Stimulated activated naive CD8-positive, alpha-beta T cell treated with anti-CD3 and anti-CD28 coated beads, Interleukin-15, amount 100 ng/mL, for 72 hours (primary cell): Measurements from ENCODE around the gene TLDC2.
"Not testable (repeated sequence)": the region's sequence is repeated elsewhere in the genome, so short reads cannot be mapped to it uniquely, and the experiment has no call there.

Experiments used
- ATAC-seq: fragments of 150-1000 bp; cut with Tn5 transposase; 2 replicates; pipeline ENCODE4 v1.10.0; 2021; ENCODE audit warnings: mild to moderate bottlenecking, moderate library complexity
- DNase-seq, 2 donors: peaks; one replicate each; pipeline ENCODE4 v3.0.0; 2021 to 2022
- H3K27ac Mint-ChIP-seq, 2 donors: one replicate each; pipeline ENCODE4 v1.8.0; 2022; ENCODE audit warnings: mild to moderate bottlenecking in 2 of 2, mixed read lengths in 2 of 2, moderate library complexity in 2 of 2
- H3K27me3 Mint-ChIP-seq: one replicate; pipeline ENCODE4 v1.8.0; 2022; ENCODE audit warnings: mixed read lengths
- H3K4me1 Mint-ChIP-seq: one replicate; pipeline ENCODE4 v1.8.0; 2022; ENCODE audit warnings: mild to moderate bottlenecking, mixed read lengths
- H3K4me3 Mint-ChIP-seq, 2 donors: one replicate each; pipeline ENCODE4 v1.8.0; 2022; ENCODE audit warnings: mild to moderate bottlenecking in 2 of 2, mixed read lengths in 2 of 2, moderate library complexity in 1 of 2
- H3K9me3 Mint-ChIP-seq, 2 donors: one replicate each; pipeline ENCODE4 v1.8.0; 2022; ENCODE audit warnings: mixed read lengths in 2 of 2

The TLDC2 gene

DNA sequence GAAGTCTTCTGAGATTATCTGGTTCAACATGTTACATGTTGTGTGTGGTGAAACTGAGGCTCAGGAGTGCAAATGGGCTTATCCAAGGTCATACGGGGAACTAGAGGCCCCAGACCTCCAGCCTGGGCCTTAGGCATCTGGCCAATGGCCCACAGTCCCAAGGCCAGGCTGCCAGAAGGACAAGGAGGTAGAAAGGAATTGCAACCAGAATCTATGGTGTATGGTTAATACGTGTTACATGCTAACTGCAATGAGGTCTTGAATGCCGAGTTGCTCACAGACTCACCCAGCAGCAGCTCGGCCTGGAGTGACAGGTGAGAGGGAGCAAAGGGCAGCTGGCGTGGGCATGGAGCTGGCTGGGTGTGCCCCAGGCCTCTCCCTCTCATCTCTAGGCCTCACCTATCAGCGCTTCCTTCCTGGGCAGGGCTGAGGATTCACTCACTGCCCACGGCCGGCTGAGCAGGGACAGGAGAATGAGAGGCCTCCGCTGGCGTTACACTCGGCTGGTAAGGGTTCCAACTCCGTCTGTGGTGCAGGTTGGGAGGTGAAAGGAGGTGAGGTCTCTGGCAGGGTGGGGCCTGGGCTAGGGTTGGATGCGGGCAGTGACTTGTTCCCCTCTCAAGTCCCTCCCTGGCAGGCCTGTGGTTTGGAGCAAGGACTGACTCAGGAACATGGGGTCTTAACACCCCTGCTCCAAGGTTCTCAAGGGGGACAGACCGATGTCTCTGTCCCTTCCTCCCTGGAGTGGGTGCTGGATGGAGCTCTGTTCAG, at the start of gene TLDC2:
Gene TLDC2, plus strand, starts transcription at position 437 of the 771 bp plus-strand sequence. Its CDS starts 37 bp downstream, at position 474.
- ATAC-seq (no peak), DNase-seq (no peak)
- Mint-ChIP-seq H3K4me3 (no peak within 1 kb of the TSS), H3K9me3 (no peaks in the 10 kb centered on the region), H3K27me3 (no peaks in the 10 kb centered on the region), H3K4me1 (peaks cover 13% of the 10 kb centered on the region), H3K27ac (peak within 1 kb of the TSS in 1 of 2 donors; percentile 35)

DNA sequence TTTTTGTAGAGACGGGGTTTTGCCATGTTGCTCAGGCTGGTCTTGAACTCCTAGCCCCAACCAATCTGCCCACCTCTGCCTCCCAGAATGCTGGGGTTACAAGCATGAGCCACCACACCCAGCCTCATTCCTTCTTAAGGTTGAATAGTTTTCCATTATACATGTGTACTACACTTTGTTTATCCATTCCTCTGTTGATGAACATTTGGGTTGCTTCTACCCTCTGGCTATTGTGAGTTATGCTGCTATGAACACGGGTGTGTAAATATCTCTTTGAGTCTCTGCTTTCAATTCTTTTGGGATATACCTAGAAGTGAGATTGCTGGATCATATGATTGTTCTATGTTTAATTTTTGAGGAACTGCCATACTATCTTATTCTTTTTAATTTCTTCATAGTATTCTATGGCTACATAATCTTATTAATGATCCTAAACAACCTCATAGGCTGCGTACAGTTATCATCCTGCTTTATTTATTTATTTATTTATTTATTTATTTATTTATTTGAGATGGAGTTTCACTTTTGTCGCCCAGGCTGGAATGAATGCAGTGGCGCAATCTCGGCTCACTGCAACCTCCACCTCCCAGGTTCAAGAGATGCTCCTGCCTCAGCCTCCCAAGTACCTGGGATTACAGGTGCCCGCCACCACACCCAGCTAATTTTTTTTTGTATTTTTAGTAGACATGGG, 49.2 kb upstream of the TLDC2 start:
- H3K27ac Mint-ChIP-seq, result peak overlapping the region in 1 of 2 donors; percentile 64
- H3K4me1 Mint-ChIP-seq, result peaks cover 6% of the 10 kb centered on the region
- DNase-seq (no peak), ATAC-seq (no peak)
- H3K4me3 Mint-ChIP-seq, result no peak overlapping the region
- H3K27me3 Mint-ChIP-seq, result no peaks in the 10 kb centered on the region
- H3K9me3 Mint-ChIP-seq, result no peaks in the 10 kb centered on the region

DNA sequence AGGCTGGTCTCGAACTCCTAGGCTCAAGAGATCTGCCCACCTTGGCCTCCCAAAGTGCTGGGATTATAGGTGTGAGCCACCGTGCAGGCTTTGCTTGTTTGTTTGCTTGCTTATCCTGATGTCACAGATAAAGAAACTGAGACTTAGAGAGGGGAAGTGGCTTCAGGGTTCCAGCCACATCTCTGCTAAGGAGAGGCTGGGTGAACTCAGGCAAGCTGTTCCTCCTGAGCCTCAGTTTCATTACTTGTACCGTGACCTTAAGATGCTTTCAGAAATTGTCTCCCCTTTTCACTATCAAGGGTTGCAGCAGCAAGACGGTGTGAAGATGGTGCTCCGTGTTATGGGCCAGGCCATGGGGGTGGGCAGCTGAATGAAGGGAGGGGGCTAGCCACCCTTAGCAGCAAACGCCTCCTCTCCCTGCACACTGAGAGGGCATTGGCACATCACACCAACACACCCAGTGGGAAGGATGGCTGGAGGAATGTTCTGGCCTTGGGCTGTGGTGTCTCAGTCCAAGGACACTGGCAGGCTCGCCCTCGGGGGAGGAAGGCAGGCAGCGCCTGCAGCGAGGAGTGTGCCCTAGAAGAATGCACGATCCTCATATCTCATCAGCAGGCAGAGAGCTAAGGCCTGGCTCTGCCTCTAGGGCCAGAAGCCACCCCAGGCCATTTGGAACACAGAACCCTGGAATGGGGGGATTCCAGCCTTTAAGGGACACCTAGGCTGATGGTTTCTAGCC, 48.2 kb upstream of the TLDC2 start:
- no peak for DNase-seq
- Mint-ChIP-seq H3K4me1 (peaks cover 6% of the 10 kb centered on the region), H3K27me3 (no peaks in the 10 kb centered on the region), H3K4me3 (no peak overlapping the region), H3K27ac (no peak overlapping the region), H3K9me3 (no peaks in the 10 kb centered on the region)
- ATAC-seq, result peak; percentile 63

DNA sequence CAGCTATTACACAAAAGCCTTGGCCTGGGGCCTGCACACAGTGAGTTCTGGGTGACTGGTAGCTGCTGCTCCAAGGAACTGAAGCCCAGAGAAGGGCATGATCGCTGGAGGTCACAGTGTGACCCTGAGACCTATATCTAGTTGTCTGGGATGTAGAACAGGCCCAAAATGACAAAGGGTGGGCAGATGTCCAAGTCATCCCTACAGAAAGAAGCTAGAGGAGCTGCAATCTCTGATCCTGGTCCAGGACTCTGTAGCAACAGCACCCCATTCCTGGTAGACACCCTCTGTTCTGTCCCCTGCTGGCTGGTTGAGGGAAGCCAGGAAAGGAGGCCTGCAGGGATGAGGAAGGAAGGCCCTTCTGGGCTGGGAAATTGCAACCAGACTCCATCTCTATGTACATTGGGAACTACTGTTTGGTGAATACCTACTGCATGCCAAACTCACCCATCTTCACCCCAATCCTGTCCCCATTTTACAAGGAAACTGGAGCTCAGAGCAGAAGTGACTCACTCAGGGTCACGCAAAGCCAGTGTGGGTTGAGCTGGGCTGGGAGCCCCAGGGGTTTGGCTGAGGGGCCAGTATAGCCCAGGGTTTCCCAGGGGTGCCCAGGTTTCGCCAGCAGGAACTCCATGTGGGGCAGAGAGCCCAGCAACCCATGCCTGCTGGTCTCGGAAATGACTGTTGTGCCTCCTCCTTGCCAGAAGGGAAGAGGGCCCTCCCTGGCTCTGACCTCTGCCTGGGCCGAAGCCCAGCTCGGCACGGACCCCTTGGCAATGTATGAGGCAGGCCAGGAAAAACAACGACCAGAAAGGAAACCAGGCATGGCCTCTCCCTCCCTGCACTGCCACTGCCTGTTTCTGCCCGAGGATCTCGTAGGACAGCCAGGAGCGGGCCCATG, 44.9 kb upstream of the TLDC2 start:
- ATAC-seq, result no peak
- no peak for DNase-seq
- H3K27me3 Mint-ChIP-seq, result no peaks in the 10 kb centered on the region
- H3K4me3 Mint-ChIP-seq, result no peak overlapping the region
- H3K27ac Mint-ChIP-seq, result peak overlapping the region in 1 of 2 donors; percentile 42
- H3K9me3 Mint-ChIP-seq, result no peaks in the 10 kb centered on the region
- peaks cover 19% of the 10 kb centered on the region for H3K4me1 Mint-ChIP-seq

DNA sequence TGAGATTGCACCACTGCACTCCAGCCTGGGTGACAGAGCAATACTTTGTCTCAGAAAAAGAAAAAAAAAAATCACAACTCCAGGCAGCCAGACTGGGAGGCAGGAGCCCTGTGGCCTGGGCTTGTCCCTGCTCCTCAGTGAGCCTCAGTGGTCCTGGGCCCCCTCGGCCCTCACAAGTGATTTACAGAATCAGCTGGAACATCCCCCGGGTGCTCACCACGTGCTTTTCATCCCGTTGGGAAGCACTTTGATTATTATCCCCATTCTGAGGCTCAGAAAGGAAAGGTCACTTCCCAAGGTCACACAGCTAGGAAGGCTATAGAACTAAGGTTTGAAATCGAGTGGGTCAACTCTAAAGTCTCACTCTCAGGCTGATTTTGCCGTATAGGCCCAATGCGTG, 43.1 kb upstream of the TLDC2 start:
- Mint-ChIP-seq H3K9me3 (no peaks in the 10 kb centered on the region), H3K4me3 (no peak overlapping the region), H3K4me1 (peaks cover 29% of the 10 kb centered on the region), H3K27me3 (no peaks in the 10 kb centered on the region), H3K27ac (no peak overlapping the region)
- ATAC-seq (no peak), DNase-seq (no peak)

DNA sequence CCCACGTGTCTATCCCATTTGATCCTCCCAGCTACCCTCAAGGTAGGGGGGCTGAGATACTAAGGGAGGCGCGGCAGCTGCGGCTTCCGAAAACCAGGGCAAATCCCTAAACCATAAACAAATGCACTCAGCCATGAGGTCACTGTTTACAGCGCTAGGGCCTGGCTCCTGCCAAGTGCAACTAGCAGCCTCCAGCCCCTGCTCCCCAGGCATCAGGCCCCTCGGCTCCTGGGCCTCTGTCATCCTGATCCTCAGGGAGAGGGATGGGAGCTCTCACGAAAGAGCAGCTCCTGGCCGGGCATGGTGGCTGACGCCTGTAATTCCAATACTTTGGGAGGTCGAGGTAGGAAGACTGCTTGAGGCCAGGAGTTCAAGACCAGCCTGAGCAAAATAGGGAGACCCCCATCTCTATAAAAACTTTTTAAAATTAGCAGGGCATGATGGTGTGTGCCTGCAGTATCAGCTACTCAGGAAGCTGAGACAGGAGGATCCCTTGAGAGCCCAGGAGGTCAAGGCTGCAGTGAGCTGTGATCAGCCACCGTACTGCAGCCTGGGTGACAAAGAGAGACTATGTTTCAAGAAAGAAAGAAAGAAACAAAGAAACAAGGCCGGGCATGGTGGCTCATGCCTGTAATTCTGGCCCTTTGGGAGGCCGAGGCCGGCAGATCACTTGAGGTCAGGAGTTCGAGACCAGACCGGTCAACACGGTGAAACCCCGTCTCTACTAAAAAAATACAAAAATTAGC, 42.5 kb upstream of the TLDC2 start:
- Mint-ChIP-seq H3K4me1 (peaks cover 32% of the 10 kb centered on the region), H3K4me3 (no peak overlapping the region), H3K27ac (no peak overlapping the region), H3K27me3 (no peaks in the 10 kb centered on the region), H3K9me3 (no peaks in the 10 kb centered on the region)
- DNase-seq (no peak), ATAC-seq (no peak)

DNA sequence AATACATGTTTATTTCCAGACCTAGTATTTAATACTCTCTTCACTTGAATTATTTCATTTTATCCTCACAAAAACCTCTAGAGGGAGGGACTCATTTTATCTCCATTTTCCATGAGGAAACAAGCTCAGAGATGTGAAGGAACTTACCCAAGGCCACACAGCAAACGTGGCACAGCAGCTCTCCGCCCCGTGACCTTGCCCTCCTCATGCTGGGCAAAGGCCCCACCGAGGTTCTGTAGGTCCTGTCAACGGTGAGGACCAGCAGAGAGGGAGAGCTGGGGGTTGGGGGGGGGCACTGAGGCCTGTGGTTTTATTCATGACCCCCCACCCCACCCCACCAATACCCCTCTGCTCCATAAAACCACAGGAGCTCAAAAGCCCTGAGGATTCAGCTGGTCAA, 40.9 kb upstream of the TLDC2 start:
- H3K27ac Mint-ChIP-seq, result peak overlapping the region; percentile 81 to 95
- peak overlapping the region; percentile 92 to 94 for H3K4me3 Mint-ChIP-seq
- H3K27me3 Mint-ChIP-seq, result no peaks in the 10 kb centered on the region
- DNase-seq (no peak), ATAC-seq (peak; percentile 1)
- H3K4me1 Mint-ChIP-seq, result peaks cover 32% of the 10 kb centered on the region
- H3K9me3 Mint-ChIP-seq, result no peaks in the 10 kb centered on the region

DNA sequence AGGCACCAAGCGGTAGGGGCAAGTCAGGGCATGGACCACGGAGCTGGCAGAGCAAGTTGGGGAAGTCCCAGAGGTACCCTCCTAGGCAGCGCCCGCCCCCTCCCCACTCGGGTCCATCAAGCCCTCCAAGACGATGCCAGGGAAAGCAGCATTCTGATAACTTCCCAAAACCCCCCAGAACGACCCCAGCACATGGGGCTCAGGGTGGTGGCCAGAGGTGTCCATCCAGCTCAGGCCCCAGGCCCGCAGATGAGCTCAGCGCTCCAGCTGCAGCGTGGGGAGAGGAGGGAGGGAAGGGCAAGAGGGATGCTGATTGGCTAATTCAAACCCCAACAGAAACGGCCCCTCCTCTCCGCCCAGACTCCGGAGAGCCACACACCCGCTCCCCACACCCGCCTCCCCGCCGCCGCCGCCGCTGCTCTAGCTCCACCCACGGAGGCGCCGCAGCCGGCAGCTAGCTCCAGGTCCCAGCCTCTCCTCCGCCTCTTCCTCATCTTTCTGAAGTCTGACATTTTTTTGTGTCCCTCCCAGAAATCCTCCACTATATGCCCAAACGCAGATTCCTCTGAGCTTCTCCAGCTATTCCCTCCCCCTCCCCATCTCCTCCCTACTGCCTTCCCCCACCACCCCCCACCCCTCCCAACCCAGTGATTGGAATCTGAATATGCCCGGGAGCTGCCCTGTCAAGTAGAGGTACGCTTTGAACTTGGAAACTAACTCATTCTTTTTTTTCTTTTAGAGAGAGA, 40.3 kb upstream of the TLDC2 start:
- Mint-ChIP-seq H3K4me1 (peaks cover 32% of the 10 kb centered on the region), H3K4me3 (peak overlapping the region; percentile 92 to 94), H3K27ac (peak overlapping the region; percentile 81 to 95), H3K9me3 (no peaks in the 10 kb centered on the region), H3K27me3 (no peaks in the 10 kb centered on the region)
- DNase-seq (peak; percentile 77 to 88), ATAC-seq (peak; percentile 98)

DNA sequence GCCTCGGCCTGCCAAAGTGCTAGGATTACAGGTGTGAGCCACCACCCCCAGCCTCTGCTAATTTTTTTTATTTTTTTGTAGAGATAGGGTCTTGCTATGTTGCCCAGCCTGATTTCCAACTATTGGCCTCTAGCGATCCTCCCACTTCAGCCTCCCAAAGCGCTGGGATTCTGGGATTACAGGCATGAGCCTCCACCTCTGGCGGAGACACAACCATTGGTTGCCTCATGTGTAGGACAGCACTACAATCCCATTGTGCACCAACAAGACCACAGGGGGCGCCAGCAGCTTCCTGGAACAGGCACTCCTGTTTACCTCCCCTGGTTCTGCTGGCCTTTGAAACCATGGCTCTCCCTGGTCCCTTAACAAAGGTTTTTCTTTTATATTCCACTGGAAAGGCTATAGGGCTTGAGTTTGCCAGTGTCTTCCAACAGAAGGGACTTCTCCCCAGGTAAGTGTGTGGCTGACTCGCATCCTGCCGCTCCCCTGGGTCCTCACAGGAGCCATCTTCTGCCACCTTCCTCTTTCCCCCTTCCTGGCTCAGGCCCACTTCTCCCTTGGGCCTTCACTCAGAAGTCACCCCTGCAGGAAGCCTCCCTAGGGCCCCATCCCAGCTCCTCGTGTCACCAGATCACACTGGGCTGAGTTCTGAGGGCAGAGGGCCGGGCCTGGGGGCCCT, 39.2 kb upstream of the TLDC2 start:
- H3K9me3 Mint-ChIP-seq, result no peaks in the 10 kb centered on the region
- H3K4me3 Mint-ChIP-seq, result peak overlapping the region; percentile 92 to 94
- ATAC-seq, result peak; percentile 55
- H3K4me1 Mint-ChIP-seq, result peaks cover 39% of the 10 kb centered on the region
- peak; percentile 65 to 73 for DNase-seq
- H3K27ac Mint-ChIP-seq, result peak overlapping the region; percentile 65 to 94
- no peaks in the 10 kb centered on the region for H3K27me3 Mint-ChIP-seq

DNA sequence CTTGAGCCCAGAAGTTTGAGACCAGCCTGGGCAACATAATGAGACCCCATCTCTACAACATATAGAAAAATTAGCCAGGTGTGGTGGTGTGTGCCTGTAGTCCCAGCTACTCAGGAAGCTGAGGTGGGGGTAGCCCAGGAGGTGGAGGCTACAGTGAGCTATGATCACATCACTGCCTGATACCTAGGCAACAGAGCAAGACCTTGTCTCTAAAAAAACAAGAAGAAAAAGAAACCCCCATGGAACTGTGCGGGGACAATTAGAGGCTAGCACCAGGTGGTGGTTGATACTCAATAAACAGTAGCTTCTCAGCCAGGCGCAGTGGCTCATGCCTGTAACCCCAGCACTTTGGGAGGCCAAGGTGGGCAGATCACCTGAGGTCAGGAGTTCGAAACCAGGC, 37.6 kb upstream of the TLDC2 start:
- not testable (repeated sequence) for H3K4me3 Mint-ChIP-seq, H3K9me3 Mint-ChIP-seq, H3K27me3 Mint-ChIP-seq

DNA sequence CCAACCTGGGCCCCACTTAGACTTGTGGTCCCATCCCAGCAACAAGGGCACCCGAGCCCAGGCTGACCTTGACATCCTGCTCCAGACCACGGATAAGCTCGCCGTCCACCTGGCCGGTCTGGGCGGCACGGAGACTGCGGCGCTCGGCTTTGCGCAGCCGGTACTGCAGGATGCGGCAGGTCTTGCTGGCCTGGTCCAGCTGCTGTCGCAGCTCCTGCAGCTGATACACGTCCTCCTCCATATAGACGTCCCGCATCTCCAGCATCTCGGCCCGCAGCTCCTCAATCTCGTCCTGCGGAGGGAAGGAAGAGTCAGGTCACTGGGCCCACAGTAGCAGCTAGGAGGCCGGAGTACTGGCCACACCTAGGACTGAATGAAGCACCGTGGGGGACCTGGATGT, 36.8 kb upstream of the TLDC2 start:
- Mint-ChIP-seq H3K4me3 (no peak overlapping the region), H3K9me3 (no peaks in the 10 kb centered on the region), H3K4me1 (peaks cover 62% of the 10 kb centered on the region), H3K27me3 (no peaks in the 10 kb centered on the region), H3K27ac (no peak overlapping the region)
- ATAC-seq (no peak), DNase-seq (no peak)

More for the DNA sequence above, 37.6 kb upstream of the TLDC2 start:
- not testable (repeated sequence) for ATAC-seq, DNase-seq, H3K27ac Mint-ChIP-seq
- peaks cover 56% of the 10 kb centered on the region for H3K4me1 Mint-ChIP-seq

DNA sequence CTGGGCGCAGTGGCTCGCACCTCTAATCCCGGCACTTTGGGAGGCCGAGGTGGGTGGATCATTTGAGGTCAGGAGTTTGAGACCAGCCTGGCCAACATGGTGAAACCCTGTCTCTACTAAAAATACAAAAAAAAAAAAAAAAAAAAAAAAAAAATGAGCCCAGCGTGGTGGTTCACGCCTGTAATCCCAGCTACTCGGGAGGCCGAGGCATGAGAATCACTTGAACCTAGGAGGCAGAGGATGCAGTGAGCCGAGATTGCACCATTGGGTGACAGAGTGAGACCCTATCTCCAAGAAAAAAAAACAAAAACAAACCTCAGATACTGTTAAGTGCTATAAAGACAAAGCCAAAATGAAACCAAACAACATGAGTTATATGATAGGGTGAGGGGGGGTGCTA, 34.9 kb upstream of the TLDC2 start:
- H3K4me3 Mint-ChIP-seq, H3K27me3 Mint-ChIP-seq, ATAC-seq: not testable (repeated sequence)

DNA sequence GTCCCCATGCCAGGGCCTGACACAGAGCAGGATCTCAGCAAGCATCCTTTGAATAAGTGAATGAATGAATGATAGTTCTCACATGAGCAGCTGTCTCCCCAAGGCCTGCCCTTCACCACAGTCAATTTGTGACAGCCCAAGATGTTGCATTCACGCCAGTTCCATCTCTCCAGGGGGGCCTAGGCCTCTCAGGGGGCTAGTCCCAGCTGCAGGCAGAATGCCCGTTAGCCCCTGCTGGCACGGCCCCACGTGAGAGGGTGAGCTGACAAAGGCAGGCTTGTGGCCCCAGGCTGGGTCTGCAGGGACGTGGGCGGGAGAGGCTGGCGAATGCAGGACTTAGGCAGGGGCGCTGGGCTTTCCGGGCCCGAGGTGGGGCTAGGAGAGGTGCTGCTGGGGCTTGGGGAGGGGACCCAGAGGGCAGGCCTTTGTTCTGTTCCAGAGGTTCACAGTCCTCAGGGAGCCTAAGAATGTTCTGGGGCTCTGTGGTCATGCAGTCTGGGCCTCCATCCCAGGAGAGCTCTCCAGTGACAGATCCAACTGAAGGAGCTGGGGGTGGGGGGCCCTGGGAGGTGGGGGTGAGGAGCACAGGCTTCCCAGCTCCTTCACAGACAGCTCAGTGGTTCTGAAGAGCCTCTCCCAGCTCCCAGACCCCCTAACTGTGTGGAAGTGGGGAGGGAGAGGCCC, 30.5 kb upstream of the TLDC2 start:
- Mint-ChIP-seq H3K9me3 (no peaks in the 10 kb centered on the region), H3K27ac (peak overlapping the region; percentile 52 to 67), H3K4me3 (no peak overlapping the region), H3K27me3 (no peaks in the 10 kb centered on the region), H3K4me1 (peaks cover 52% of the 10 kb centered on the region)
- DNase-seq, result no peak
- ATAC-seq, result peak; percentile 10

More for the DNA sequence above, 34.9 kb upstream of the TLDC2 start:
- not testable (repeated sequence) for DNase-seq, H3K9me3 Mint-ChIP-seq, H3K27ac Mint-ChIP-seq
- peaks cover 63% of the 10 kb centered on the region for H3K4me1 Mint-ChIP-seq
